ENCODE data around the gene MKNK1.

DNA sequence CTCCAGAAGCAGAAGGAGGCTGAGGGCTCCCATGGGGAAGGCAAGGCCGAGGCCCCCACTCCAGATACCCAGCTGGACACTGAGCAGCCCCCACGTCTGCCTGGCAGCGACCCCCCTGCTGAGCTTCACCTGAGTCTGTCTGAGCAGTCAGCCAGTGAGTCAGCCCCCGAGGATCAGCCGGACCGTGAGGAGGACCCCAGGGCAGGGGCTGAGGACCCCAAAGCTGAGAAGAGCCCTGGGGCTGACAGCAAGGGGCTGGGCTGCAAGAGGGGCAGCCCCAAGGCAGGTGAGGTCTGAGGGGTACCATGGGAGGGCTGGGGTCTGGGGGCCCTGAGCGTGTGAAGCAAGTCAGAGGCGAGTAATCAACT is 93.1 kb downstream of the MKNK1 start:
- TF ChIP-seq, protein P1, sequence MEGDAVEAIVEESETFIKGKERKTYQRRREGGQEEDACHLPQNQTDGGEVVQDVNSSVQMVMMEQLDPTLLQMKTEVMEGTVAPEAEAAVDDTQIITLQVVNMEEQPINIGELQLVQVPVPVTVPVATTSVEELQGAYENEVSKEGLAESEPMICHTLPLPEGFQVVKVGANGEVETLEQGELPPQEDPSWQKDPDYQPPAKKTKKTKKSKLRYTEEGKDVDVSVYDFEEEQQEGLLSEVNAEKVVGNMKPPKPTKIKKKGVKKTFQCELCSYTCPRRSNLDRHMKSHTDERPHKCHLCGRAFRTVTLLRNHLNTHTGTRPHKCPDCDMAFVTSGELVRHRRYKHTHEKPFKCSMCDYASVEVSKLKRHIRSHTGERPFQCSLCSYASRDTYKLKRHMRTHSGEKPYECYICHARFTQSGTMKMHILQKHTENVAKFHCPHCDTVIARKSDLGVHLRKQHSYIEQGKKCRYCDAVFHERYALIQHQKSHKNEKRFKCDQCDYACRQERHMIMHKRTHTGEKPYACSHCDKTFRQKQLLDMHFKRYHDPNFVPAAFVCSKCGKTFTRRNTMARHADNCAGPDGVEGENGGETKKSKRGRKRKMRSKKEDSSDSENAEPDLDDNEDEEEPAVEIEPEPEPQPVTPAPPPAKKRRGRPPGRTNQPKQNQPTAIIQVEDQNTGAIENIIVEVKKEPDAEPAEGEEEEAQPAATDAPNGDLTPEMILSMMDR (conservative IDR thresholded peaks at IDR 0.05; ENCODE audit: low read length) = no peak
- TF ChIP-seq EZH2phosphoT487 (IDR thresholded peaks at IDR 0.05; ENCODE audit: borderline replicate concordance) = no peak
